Right atrium auricular region (tissue), 2 donors: Measurements from ENCODE around the gene VEPH1. TPM values are rescaled to one million over a fixed set of nuclear protein-coding genes. Genes with fewer than 3 reads are reported as not detected.

Source experiments
- DNase-seq: peaks from one replicate; pipeline ENCODE4 v3.0.0-alpha.2; 2019; ENCODE audit warnings: low spot score
- H3K27ac ChIP-seq, 2 donors: fragments of 200-600 bp; sonication (generic); 1 replicate in 1 of 2; 2 replicates in 1 of 2; pipeline ENCODE4 v1.5.1; 2016 to 2019
- H3K27me3 ChIP-seq, 2 donors: fragments of 200-600 bp; sonication (generic); one replicate each; pipeline versions ENCODE4 v1.5.1 to v1.6.0; 2017 to 2019
- H3K36me3 ChIP-seq: fragments of 200-600 bp; sonication (generic); one replicate; pipeline ENCODE4 v1.5.1; 2016
- H3K4me1 ChIP-seq, 2 donors: fragments of 200-600 bp; sonication (generic); one replicate each; pipeline versions ENCODE4 v1.5.1 to v1.6.0; 2017 to 2019
- H3K4me3 ChIP-seq, 2 donors: fragments of 200-600 bp; sonication (generic); 1 replicate in 1 of 2; 2 replicates in 1 of 2; pipeline ENCODE4 v1.5.1; 2017 to 2019; ENCODE audit warnings: mild to moderate bottlenecking in 1 of 2, moderate library complexity in 1 of 2
- H3K9me3 ChIP-seq, 2 donors: fragments of 200-600 bp; sonication (generic); one replicate each; pipeline ENCODE4 v1.5.1; 2019
- total RNA-seq, 2 donors: library from RNA; depleted of rRNA; stranded (reverse); fragments of >200 nt; gene quantifications; one replicate each; pipeline ENCODE4 v1.1.0, GENCODE V29; 2016
- TF ChIP-seq, protein P1 (sequence below), 2 donors: fragments of 200-600 bp; sonication (generic); IDR thresholded peaks; one replicate each; pipeline ENCODE4 v1.5.1; 2019; ENCODE audit warnings: antibody characterized with exemption in 2 of 2

VEPH1 gene
- under 1 TPM; 0.48 to 0.86 TPM for total RNA-seq

DNA sequence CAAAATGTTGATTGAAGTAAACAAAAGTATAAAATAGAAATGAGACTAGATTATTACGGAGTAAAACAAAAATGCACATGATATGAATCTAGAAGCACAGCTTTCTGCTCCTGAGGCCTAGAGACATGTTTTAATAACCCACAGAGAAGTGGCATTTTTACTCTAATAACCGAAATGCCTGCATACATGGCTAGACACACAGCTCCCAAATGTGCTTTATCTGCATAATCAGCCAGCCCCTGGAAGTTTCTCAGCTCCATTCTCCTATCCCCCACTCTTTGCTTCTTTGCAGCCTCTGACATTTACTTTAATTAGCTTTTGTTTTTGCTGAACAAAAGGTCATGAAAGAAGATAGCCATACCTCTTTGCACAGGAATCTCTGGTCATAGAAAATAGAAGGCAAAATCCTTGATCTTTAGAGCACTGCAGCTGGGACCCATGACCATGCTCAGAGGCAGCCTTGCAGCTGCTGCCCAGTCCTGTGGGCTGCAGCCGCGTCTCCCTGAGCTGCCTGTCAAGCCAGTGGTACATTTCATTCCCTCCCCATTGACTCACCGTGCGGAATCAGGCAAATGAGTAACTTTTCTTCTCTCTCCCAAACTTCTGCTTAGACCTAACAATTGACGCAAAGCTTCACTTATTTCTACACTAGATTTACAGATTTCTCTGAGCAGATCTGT lies at the start of gene VEPH1:
Gene VEPH1, minus strand, starts transcription at position 501 of the 680 bp plus-strand sequence. CDS start 8,067 bp downstream, outside the sequence.
- Histone ChIP-seq H3K4me3 (no peak within 1 kb of the TSS), H3K27ac (no peak within 1 kb of the TSS), H3K9me3 (no peaks in the 10 kb centered on the region), H3K27me3 (no peaks in the 10 kb centered on the region), H3K4me1 (peaks cover 0 to 10% of the 10 kb centered on the region in 2 donors), H3K36me3 (no peaks in the 10 kb centered on the region)
- TF ChIP-seq, protein P1, sequence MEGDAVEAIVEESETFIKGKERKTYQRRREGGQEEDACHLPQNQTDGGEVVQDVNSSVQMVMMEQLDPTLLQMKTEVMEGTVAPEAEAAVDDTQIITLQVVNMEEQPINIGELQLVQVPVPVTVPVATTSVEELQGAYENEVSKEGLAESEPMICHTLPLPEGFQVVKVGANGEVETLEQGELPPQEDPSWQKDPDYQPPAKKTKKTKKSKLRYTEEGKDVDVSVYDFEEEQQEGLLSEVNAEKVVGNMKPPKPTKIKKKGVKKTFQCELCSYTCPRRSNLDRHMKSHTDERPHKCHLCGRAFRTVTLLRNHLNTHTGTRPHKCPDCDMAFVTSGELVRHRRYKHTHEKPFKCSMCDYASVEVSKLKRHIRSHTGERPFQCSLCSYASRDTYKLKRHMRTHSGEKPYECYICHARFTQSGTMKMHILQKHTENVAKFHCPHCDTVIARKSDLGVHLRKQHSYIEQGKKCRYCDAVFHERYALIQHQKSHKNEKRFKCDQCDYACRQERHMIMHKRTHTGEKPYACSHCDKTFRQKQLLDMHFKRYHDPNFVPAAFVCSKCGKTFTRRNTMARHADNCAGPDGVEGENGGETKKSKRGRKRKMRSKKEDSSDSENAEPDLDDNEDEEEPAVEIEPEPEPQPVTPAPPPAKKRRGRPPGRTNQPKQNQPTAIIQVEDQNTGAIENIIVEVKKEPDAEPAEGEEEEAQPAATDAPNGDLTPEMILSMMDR (IDR thresholded peaks at IDR 0.05), result no peak
- DNase-seq, result no peak

DNA sequence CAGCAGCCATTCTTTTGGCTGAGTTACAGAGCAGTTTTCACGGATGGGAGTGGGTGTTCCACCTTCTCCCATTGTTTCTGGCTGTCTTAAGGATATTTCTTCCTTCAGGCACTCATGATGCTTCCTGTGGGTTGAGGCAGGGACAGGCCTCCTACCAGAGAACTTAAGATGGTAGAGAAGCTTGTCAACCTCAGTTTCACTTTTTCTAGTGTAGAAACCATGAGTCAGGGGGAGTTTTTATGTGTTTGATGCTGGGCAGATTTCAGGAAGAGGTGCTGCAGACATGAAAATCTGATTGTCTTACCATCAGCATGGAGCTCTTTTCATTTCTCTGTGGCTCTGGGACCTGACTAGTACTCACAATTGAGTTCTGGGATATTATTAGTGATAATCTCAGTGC lies 48.7 kb upstream of the VEPH1 start:
- TF ChIP-seq, protein P1 (IDR thresholded peaks at IDR 0.05), result no peak
- Histone ChIP-seq H3K4me3 (no peak overlapping the region), H3K27ac (no peak overlapping the region), H3K9me3 (peaks cover 0 to 8% of the 10 kb centered on the region in 2 donors), H3K27me3 (no peaks in the 10 kb centered on the region), H3K4me1 (no peaks in the 10 kb centered on the region), H3K36me3 (no peaks in the 10 kb centered on the region)
- DNase-seq, result no peak

DNA sequence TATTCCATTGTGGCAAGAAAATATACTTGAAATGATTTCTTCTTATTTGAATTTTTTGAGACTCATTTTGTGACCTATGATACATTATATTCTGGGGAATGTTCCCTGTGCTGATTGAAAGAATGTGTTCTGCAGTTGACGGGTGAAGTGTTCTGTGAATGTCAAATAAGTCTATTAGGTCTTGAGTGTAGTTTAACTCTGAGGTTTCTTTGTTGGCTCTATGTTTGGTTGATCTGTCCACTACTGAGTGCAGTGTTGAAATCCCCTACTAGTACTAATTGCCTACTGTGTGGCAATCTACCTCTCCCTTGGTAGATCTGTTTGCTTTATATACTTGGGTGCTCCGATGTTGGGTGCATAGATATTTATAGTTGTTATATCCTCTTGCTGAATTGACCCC lies 46.3 kb upstream of the VEPH1 start:
- peaks cover 0 to 8% of the 10 kb centered on the region in 2 donors for H3K9me3 ChIP-seq
- H3K36me3 ChIP-seq, result no peaks in the 10 kb centered on the region
- DNase-seq, result no peak
- no peak overlapping the region for H3K27ac ChIP-seq
- H3K27me3 ChIP-seq, result no peaks in the 10 kb centered on the region
- TF ChIP-seq, protein P1 (IDR thresholded peaks at IDR 0.05), result no peak
- H3K4me3 ChIP-seq, result no peak overlapping the region
- peaks cover 0 to under 1% of the 10 kb centered on the region in 2 donors for H3K4me1 ChIP-seq

DNA sequence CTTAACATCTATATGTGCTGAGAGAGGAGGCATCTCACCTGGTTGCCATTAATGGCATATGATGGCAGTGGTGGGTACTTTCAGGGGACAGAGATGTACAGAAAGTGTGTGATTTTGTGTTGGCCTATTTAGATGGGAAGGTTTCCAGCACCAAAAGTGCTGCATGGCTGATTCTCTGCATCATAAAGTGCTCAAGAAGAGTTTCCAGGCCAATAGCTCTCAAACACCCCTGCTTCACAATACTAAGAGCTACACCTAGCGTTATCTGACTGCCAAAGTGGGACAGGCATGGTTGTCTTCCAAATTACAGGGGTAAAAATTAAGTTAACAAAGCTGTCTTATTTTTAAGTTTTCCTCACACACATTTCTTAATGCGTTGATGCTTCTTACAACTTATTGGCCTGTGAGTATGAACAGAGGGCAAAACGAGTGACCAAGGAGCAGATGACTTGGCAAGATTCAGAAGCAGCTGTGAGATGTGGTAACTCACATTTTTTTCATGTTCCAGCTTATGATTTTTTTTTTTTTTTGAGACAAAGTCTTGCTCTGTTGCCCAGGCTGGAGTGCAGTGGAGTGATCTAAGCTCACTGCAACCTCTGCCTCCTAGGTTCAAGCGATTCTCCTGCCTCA lies 41.4 kb upstream of the VEPH1 start:
- H3K36me3 ChIP-seq, result no peaks in the 10 kb centered on the region
- peak overlapping the region; percentile 44 to 49 for H3K27ac ChIP-seq
- TF ChIP-seq, protein P1 (IDR thresholded peaks at IDR 0.05), result no peak

DNA sequence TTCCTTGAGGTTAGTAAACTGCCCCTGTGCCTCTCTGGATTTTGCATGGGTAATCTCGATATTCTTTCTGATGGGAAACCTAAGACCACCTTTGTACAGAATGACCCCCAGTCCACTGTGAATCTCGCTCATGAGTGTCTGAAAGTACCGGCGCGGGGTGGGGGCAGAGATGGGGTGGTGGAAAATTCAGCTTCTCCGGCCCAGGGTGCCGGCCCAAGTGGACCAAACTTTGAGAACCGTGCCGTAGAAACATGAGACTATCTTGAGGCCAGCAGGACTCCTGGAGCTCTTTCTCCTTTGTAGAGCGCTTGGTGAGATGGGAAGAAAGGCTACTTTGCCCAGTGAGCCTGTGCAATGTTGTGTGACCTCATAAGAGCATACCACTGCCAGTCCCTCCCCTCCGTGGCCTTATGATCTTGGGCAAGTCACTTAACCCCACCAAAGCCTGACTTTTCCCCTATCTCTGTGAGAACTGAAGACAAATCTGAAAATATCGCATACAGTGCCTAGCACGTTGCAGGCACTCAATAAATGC lies 40.4 kb upstream of the VEPH1 start:
- TF ChIP-seq, protein P1 (IDR thresholded peaks at IDR 0.05), result no peak
- no peak for DNase-seq
- H3K27ac ChIP-seq, result peak overlapping the region; percentile 4 to 57
- peaks cover 0 to 6% of the 10 kb centered on the region in 2 donors for H3K9me3 ChIP-seq
- no peaks in the 10 kb centered on the region for H3K36me3 ChIP-seq
- H3K27me3 ChIP-seq, result no peaks in the 10 kb centered on the region
- peaks cover 0 to 4% of the 10 kb centered on the region in 2 donors for H3K4me1 ChIP-seq
- peak overlapping the region; percentile 35 to 45 for H3K4me3 ChIP-seq

More for the DNA sequence above, 41.4 kb upstream of the VEPH1 start:
- peaks cover 0 to 6% of the 10 kb centered on the region in 2 donors for H3K9me3 ChIP-seq
- no peak overlapping the region for H3K4me3 ChIP-seq
- DNase-seq, result no peak
- H3K27me3 ChIP-seq, result no peaks in the 10 kb centered on the region
- H3K4me1 ChIP-seq, result peaks cover 0 to 4% of the 10 kb centered on the region in 2 donors
